HEK293 (cell line): ENCODE measurements around the gene KCNK3.

Experiments used
- CTCF ChIA-PET: fragments of 350-600 bp; formaldehyde crosslinking; extraction: SDS; loops from one replicate; lab custom pipeline; 2021; ENCODE audit warnings: antibody characterized with exemption; lab: Yijun Ruan, JAX
- POLR2A ChIA-PET: fragments of 300-600 bp; formaldehyde crosslinking; extraction: SDS; loops from one replicate; lab custom pipeline; 2020; ENCODE audit warnings: antibody characterized with exemption, inconsistent platforms; lab: Yijun Ruan, JAX
- H3K27ac ChIP-seq: fragments of 200-500 bp; sonication (Bioruptor generic); 2 replicates; pipeline ENCODE4 v1.5.1; 2014; ENCODE audit warnings: low read depth, low read length, control low read depth, inconsistent platforms; ENCODE audit errors: extremely low read depth
- H3K36me3 ChIP-seq, 2 experiments: fragments of 200-500 bp in 1 of 2; sonication (Bioruptor generic) in 1 of 2; 1 replicate in 1 of 2; 2 replicates in 1 of 2; pipeline ENCODE4 v1.5.1; 2014 to 2017; ENCODE audit warnings: inconsistent platforms in 2 of 2, low read length in 2 of 2; ENCODE audit not compliant: control insufficient read depth in 2 of 2, insufficient read depth in 1 of 2
- H3K4me1 ChIP-seq: fragments of 200-500 bp; sonication (Bioruptor generic); 2 replicates; pipeline ENCODE4 v1.5.1; 2014; ENCODE audit warnings: mild to moderate bottlenecking, low read length, inconsistent platforms; ENCODE audit not compliant: control insufficient read depth, insufficient read depth
- H3K4me3 ChIP-seq: 2 replicates; pipeline ENCODE4 v1.5.1; 2011; ENCODE audit warnings: low read depth, mild to moderate bottlenecking, control low read depth, low read length, moderate library complexity
- H3K9me3 ChIP-seq: fragments of 200-500 bp; sonication (Bioruptor generic); 2 replicates; pipeline ENCODE4 v1.5.1; 2014; ENCODE audit warnings: low read depth, low read length, inconsistent platforms; ENCODE audit not compliant: control insufficient read depth, insufficient read depth
- SALL2 ChIP-seq: fragments of 450-650 bp; formaldehyde crosslinking; IDR thresholded peaks from 2 replicates; pipeline ENCODE4 v1.5.0; 2017; ENCODE audit warnings: missing biosample characterization, mild to moderate bottlenecking, missing genetic modification characterization, borderline replicate concordance
- ZBTB48 ChIP-seq: fragments of 450-650 bp; formaldehyde crosslinking; IDR thresholded peaks from 2 replicates; pipeline ENCODE4 v1.5.1; 2016; ENCODE audit warnings: missing biosample characterization, missing genetic modification characterization
- ZIC2 ChIP-seq: fragments of 450-650 bp; formaldehyde crosslinking; IDR thresholded peaks from 2 replicates; pipeline ENCODE4 v1.5.1; 2016; ENCODE audit warnings: missing biosample characterization, missing genetic modification characterization
- ZNF155 ChIP-seq: fragments of 450-650 bp; formaldehyde crosslinking; IDR thresholded peaks from 2 replicates; pipeline ENCODE4 v1.5.1; 2016; ENCODE audit warnings: missing biosample characterization, missing genetic modification characterization
- ZNF175 ChIP-seq: fragments of 450-650 bp; formaldehyde crosslinking; IDR thresholded peaks from 2 replicates; pipeline ENCODE4 v1.5.1; 2016; ENCODE audit warnings: missing biosample characterization, missing genetic modification characterization
- ZNF423 ChIP-seq: fragments of 450-650 bp; formaldehyde crosslinking; IDR thresholded peaks from 2 replicates; pipeline ENCODE4 v1.5.1; 2016; ENCODE audit warnings: missing biosample characterization, missing genetic modification characterization
- ZNF449 ChIP-seq: fragments of 450-650 bp; formaldehyde crosslinking; IDR thresholded peaks from 2 replicates; pipeline ENCODE4 v1.5.1; 2017; ENCODE audit warnings: missing biosample characterization, mild to moderate bottlenecking, missing genetic modification characterization, moderate library complexity
- ZNF610 ChIP-seq: fragments of 450-650 bp; formaldehyde crosslinking; IDR thresholded peaks from 2 replicates; pipeline ENCODE4 v1.5.1; 2016; ENCODE audit warnings: missing biosample characterization, missing genetic modification characterization, borderline replicate concordance
- ZNF707 ChIP-seq: fragments of 450-650 bp; formaldehyde crosslinking; IDR thresholded peaks from 2 replicates; pipeline ENCODE4 v1.5.1; 2016; ENCODE audit warnings: missing biosample characterization, missing genetic modification characterization
- ZNF76 ChIP-seq: fragments of 450-650 bp; formaldehyde crosslinking; IDR thresholded peaks from 2 replicates; pipeline ENCODE4; 2016; ENCODE audit warnings: low read depth, missing biosample characterization, missing genetic modification characterization, borderline replicate concordance
- TF ChIP-seq, protein P1 (sequence below): fragments of 450-650 bp; formaldehyde crosslinking; optimal IDR thresholded peaks from 2 replicates; pipeline ENCODE3; 2016; ENCODE audit warnings: missing biosample characterization, mild to moderate bottlenecking, missing genetic modification characterization
- TF ChIP-seq, protein P2 (sequence below): fragments of 450-650 bp; formaldehyde crosslinking; IDR thresholded peaks from 2 replicates; pipeline ENCODE4 v1.5.1; 2016; ENCODE audit warnings: missing biosample characterization, missing genetic modification characterization
- TF ChIP-seq, protein P3 (sequence below): fragments of 450-650 bp; formaldehyde crosslinking; IDR thresholded peaks from 2 replicates; pipeline ENCODE4 v1.5.1; 2016; ENCODE audit warnings: missing biosample characterization, missing genetic modification characterization, low read depth
- TF ChIP-seq, protein P4 (sequence below): fragments of 450-650 bp; formaldehyde crosslinking; IDR thresholded peaks from 2 replicates; pipeline ENCODE4 v1.5.1; 2017; ENCODE audit warnings: missing biosample characterization, missing genetic modification characterization

Gene KCNK3

GRCh38 chr2:26650713-26651469 lies 41.6 kb upstream of the KCNK3 start:
- TF ChIP-seq ZIC2 (peak; percentile 6; the same call in 1 of the 2 replicates), ZNF175 (tag by site-specific recombination) (no peak), ZNF155 (tag by site-specific recombination) (no peak), ZNF76 (no peak)
- TF ChIP-seq, all 188 proteins: peak for 1
- ChIA-PET POLR2A (interaction anchor here (0.8 kb wide), 1 partner anchor 24 kb away, joined by 3 read pairs; no protein-coding TSS in a partner anchor), CTCF (interaction anchor here (0.8 to 1.5 kb wide), 4 partner anchors 10 to 73 kb away, joined by 3 to 7 read pairs (median 4); no protein-coding TSS in a partner anchor)
- no peak overlapping the region for H3K27ac ChIP-seq
- H3K4me1 ChIP-seq: no peaks in the 10 kb centered on the region
- no peaks in the 10 kb centered on the region for H3K9me3 ChIP-seq
- no peak overlapping the region for H3K4me3 ChIP-seq
- H3K36me3 ChIP-seq: no peaks in the 10 kb centered on the region

DNA sequence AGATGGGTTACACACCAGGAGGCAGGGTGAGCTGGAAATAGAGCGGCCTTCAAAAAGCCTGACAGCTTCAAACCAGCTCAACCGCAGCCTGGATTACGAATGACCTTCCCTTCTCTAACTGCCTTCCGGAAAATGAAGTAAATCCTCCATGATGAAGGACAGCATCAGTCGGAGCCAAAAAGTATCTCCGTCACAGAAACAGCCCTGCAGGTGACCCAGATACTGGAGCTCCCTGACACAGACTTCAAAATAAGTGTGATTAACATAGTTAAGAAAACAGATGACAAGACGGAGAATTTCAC lies 41.1 kb upstream of the KCNK3 start:
- ChIA-PET CTCF (interaction anchor here (1.2 kb wide), 2 partner anchors 11 to 28 kb away, joined by 3 to 4 read pairs; no protein-coding TSS in a partner anchor), POLR2A (interaction anchor here (0.8 kb wide), 1 partner anchor 23 kb away, joined by 3 read pairs; no protein-coding TSS in a partner anchor)
- TF ChIP-seq, protein P1, sequence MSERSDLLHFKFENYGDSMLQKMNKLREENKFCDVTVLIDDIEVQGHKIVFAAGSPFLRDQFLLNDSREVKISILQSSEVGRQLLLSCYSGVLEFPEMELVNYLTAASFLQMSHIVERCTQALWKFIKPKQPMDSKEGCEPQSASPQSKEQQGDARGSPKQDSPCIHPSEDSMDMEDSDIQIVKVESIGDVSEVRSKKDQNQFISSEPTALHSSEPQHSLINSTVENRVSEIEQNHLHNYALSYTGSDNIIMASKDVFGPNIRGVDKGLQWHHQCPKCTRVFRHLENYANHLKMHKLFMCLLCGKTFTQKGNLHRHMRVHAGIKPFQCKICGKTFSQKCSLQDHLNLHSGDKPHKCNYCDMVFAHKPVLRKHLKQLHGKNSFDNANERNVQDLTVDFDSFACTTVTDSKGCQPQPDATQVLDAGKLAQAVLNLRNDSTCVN (tag by site-specific recombination): no peak
- TF ChIP-seq, protein P2, sequence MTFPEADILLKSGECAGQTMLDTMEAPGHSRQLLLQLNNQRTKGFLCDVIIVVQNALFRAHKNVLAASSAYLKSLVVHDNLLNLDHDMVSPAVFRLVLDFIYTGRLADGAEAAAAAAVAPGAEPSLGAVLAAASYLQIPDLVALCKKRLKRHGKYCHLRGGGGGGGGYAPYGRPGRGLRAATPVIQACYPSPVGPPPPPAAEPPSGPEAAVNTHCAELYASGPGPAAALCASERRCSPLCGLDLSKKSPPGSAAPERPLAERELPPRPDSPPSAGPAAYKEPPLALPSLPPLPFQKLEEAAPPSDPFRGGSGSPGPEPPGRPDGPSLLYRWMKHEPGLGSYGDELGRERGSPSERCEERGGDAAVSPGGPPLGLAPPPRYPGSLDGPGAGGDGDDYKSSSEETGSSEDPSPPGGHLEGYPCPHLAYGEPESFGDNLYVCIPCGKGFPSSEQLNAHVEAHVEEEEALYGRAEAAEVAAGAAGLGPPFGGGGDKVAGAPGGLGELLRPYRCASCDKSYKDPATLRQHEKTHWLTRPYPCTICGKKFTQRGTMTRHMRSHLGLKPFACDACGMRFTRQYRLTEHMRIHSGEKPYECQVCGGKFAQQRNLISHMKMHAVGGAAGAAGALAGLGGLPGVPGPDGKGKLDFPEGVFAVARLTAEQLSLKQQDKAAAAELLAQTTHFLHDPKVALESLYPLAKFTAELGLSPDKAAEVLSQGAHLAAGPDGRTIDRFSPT (tag by site-specific recombination): no peak
- TF ChIP-seq ZNF449 (tag by site-specific recombination): no peak
- TF ChIP-seq ZNF423 (tag by site-specific recombination): no peak
- no peak for TF ChIP-seq SALL2 (tag by site-specific recombination)
- TF ChIP-seq ZBTB48 (tag by site-specific recombination): no peak
- TF ChIP-seq, protein P3, sequence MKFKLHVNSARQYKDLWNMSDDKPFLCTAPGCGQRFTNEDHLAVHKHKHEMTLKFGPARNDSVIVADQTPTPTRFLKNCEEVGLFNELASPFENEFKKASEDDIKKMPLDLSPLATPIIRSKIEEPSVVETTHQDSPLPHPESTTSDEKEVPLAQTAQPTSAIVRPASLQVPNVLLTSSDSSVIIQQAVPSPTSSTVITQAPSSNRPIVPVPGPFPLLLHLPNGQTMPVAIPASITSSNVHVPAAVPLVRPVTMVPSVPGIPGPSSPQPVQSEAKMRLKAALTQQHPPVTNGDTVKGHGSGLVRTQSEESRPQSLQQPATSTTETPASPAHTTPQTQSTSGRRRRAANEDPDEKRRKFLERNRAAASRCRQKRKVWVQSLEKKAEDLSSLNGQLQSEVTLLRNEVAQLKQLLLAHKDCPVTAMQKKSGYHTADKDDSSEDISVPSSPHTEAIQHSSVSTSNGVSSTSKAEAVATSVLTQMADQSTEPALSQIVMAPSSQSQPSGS (tag by site-specific recombination): no peak
- no peak for TF ChIP-seq ZNF707
- TF ChIP-seq, protein P4, sequence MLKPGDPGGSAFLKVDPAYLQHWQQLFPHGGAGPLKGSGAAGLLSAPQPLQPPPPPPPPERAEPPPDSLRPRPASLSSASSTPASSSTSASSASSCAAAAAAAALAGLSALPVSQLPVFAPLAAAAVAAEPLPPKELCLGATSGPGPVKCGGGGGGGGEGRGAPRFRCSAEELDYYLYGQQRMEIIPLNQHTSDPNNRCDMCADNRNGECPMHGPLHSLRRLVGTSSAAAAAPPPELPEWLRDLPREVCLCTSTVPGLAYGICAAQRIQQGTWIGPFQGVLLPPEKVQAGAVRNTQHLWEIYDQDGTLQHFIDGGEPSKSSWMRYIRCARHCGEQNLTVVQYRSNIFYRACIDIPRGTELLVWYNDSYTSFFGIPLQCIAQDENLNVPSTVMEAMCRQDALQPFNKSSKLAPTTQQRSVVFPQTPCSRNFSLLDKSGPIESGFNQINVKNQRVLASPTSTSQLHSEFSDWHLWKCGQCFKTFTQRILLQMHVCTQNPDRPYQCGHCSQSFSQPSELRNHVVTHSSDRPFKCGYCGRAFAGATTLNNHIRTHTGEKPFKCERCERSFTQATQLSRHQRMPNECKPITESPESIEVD (tag by site-specific recombination): no peak
- TF ChIP-seq ZNF610 (tag by site-specific recombination): no peak
- Histone ChIP-seq H3K36me3 (no peaks in the 10 kb centered on the region), H3K4me3 (no peak overlapping the region), H3K4me1 (no peaks in the 10 kb centered on the region), H3K27ac (no peak overlapping the region), H3K9me3 (no peaks in the 10 kb centered on the region)
